Mucosa of rectum (tissue), 2 donors: ENCODE results near the gene RCC2.

Experiments used
- H3K27ac ChIP-seq, 2 donors: one replicate each; pipeline ENCODE4 v1.7.0; 2013; ENCODE audit warnings: inconsistent platforms in 2 of 2, low read depth in 2 of 2, low read length in 2 of 2
- H3K27me3 ChIP-seq, 2 donors: one replicate each; pipeline ENCODE4 v1.7.0; 2013; ENCODE audit warnings: low read length in 2 of 2; ENCODE audit not compliant: control insufficient read depth in 2 of 2, insufficient read depth in 2 of 2
- H3K36me3 ChIP-seq, 2 donors: one replicate each; pipeline ENCODE4 v1.7.0; 2013; ENCODE audit warnings: low read length in 2 of 2; ENCODE audit not compliant: control insufficient read depth in 2 of 2, insufficient read depth in 2 of 2
- H3K4me1 ChIP-seq, 2 donors: one replicate each; pipeline ENCODE4 v1.7.0; 2013; ENCODE audit warnings: low read length in 2 of 2, mild to moderate bottlenecking in 1 of 2; ENCODE audit not compliant: control insufficient read depth in 2 of 2, insufficient read depth in 2 of 2
- H3K4me3 ChIP-seq, 2 donors: one replicate each; pipeline ENCODE4 v1.7.0; 2013; ENCODE audit warnings: low read length in 2 of 2
- H3K9ac ChIP-seq, 2 donors: one replicate each; pipeline ENCODE4 v1.7.0; 2013; ENCODE audit warnings: low read length in 2 of 2, low read depth in 1 of 2, mild to moderate bottlenecking in 1 of 2
- H3K9me3 ChIP-seq, 2 donors: one replicate each; pipeline ENCODE4 v1.7.0; 2013; ENCODE audit warnings: low read length in 2 of 2; ENCODE audit not compliant: control insufficient read depth in 2 of 2
- donor health status: healthy.
- donor health status: Normal muscosa, but diverticular disease.

RCC2 gene

GRCh38 chr1:17405898-17406759 is 33.3 kb downstream of the RCC2 start:
- Histone ChIP-seq H3K27me3 (peaks cover 0 to 2% of the 10 kb centered on the region in 2 donors), H3K4me1 (no peaks in the 10 kb centered on the region), H3K36me3 (peaks cover 29 to 33% of the 10 kb centered on the region in 2 donors), H3K9me3 (no peaks in the 10 kb centered on the region), H3K9ac (no peak overlapping the region), H3K27ac (no peak overlapping the region), H3K4me3 (no peak overlapping the region)

- H3K27me3 ChIP-seq = peaks cover 0 to 2% of the 10 kb centered on the region in 2 donors
- H3K27ac ChIP-seq = no peak overlapping the region
- no peaks in the 10 kb centered on the region for H3K4me1 ChIP-seq
- H3K9me3 ChIP-seq = no peaks in the 10 kb centered on the region
- no peak overlapping the region for H3K4me3 ChIP-seq
- peaks cover 18 to 20% of the 10 kb centered on the region in 2 donors for H3K36me3 ChIP-seq
- no peak overlapping the region for H3K9ac ChIP-seq
Measured at GRCh38 chr1:17404820-17405219, 34.7 kb downstream of the RCC2 start.

- Histone ChIP-seq H3K27me3 (peaks cover 0 to 2% of the 10 kb centered on the region in 2 donors), H3K9ac (no peak overlapping the region), H3K36me3 (peaks cover 11 to 13% of the 10 kb centered on the region in 2 donors), H3K4me1 (no peaks in the 10 kb centered on the region), H3K9me3 (no peaks in the 10 kb centered on the region), H3K27ac (no peak overlapping the region), H3K4me3 (no peak overlapping the region)
Measured at GRCh38 chr1:17404034-17404684, 35.3 kb downstream of the RCC2 start.

GRCh38 chr1:17403081-17403480 is 36.4 kb downstream of the RCC2 start:
- no peaks in the 10 kb centered on the region for H3K4me1 ChIP-seq
- no peaks in the 10 kb centered on the region for H3K9me3 ChIP-seq

GRCh38 chr1:17401841-17402240 is 37.6 kb downstream of the RCC2 start:
- Histone ChIP-seq H3K4me3 (no peak overlapping the region), H3K9ac (no peak overlapping the region), H3K36me3 (no peaks in the 10 kb centered on the region), H3K27ac (no peak overlapping the region), H3K27me3 (peaks cover 0 to 2% of the 10 kb centered on the region in 2 donors), H3K9me3 (no peaks in the 10 kb centered on the region), H3K4me1 (no peaks in the 10 kb centered on the region)

More at GRCh38 chr1:17403081-17403480, 36.4 kb downstream of the RCC2 start:
- Histone ChIP-seq H3K36me3 (peaks cover under 1 to 5% of the 10 kb centered on the region in 2 donors), H3K9ac (no peak overlapping the region), H3K27ac (no peak overlapping the region), H3K4me3 (no peak overlapping the region), H3K27me3 (peaks cover 0 to 2% of the 10 kb centered on the region in 2 donors)

GRCh38 chr1:17400725-17401341 is 38.6 kb downstream of the RCC2 start:
- no peaks in the 10 kb centered on the region for H3K4me1 ChIP-seq
- no peak overlapping the region for H3K27ac ChIP-seq
- H3K9ac ChIP-seq = no peak overlapping the region
- H3K4me3 ChIP-seq = no peak overlapping the region
- H3K27me3 ChIP-seq = peaks cover 0 to 2% of the 10 kb centered on the region in 2 donors
- no peaks in the 10 kb centered on the region for H3K36me3 ChIP-seq
- no peaks in the 10 kb centered on the region for H3K9me3 ChIP-seq

GRCh38 chr1:17397910-17398695 is 41.4 kb downstream of the RCC2 start:
- Histone ChIP-seq H3K27me3 (no peaks in the 10 kb centered on the region), H3K9me3 (no peaks in the 10 kb centered on the region), H3K4me1 (no peaks in the 10 kb centered on the region), H3K9ac (no peak overlapping the region), H3K4me3 (no peak overlapping the region), H3K36me3 (no peaks in the 10 kb centered on the region), H3K27ac (no peak overlapping the region)

GRCh38 chr1:17393230-17393629 is 46.2 kb downstream of the RCC2 start:
- no peak overlapping the region for H3K9ac ChIP-seq
- H3K27ac ChIP-seq = no peak overlapping the region
- H3K9me3 ChIP-seq = no peaks in the 10 kb centered on the region
- H3K4me1 ChIP-seq = no peaks in the 10 kb centered on the region
- H3K36me3 ChIP-seq = no peaks in the 10 kb centered on the region
- peaks cover 0 to 5% of the 10 kb centered on the region in 2 donors for H3K27me3 ChIP-seq
- no peak overlapping the region for H3K4me3 ChIP-seq

- no peak overlapping the region for H3K4me3 ChIP-seq
- H3K36me3 ChIP-seq = no peaks in the 10 kb centered on the region
- no peaks in the 10 kb centered on the region for H3K4me1 ChIP-seq
- H3K27ac ChIP-seq = no peak overlapping the region
- no peak overlapping the region for H3K9ac ChIP-seq
- H3K9me3 ChIP-seq = no peaks in the 10 kb centered on the region
- peaks cover 0 to 5% of the 10 kb centered on the region in 2 donors for H3K27me3 ChIP-seq
Measured at GRCh38 chr1:17392199-17392740, 47.2 kb downstream of the RCC2 start.
